ENCODE data around the gene SCN10A.

Gene SCN10A

DNA sequence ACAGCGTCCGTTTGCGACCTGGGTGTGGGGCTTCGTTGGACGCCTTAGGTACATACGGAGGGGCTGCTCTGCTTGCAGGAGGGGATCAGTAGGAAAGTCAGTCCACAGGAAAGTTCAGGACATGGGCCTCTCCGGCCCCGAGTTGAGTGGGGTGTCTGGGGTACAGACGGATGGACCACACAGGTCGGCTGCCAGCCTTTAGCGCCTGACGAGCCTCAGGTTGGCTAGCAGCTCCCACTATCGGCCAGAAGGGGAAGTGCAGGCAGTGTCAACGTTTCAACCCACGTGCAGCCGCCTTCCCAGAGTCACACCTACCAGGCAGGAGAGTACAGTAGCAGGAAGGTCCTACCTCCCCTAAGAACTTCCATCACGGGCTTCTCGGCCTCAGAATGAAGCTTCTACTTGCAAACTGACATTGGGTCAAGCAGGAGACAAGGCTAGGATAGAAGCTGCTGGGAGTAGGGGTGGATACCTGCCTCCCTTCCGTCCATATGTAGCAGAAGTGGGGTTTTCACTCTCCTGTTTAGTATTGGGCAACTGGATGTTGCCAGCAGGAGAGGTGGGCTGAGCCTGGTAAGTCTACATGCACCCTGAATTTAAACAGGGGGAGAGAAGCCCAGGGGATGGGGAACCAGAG is 164.7 kb downstream of the SCN10A start:
- Histone ChIP-seq H3K4me3 (replicated peaks; ENCODE audit: low read depth, low read length) (no peak overlapping the region), H3K27me3 (replicated peaks; ENCODE audit: control insufficient read depth, insufficient read depth, low read length) (peaks cover 2% of the 10 kb centered on the region), H3K36me3 (ENCODE audit: control insufficient read depth, insufficient read depth, low read length) (no peaks in the 10 kb centered on the region)
- TF ChIP-seq, protein P1, sequence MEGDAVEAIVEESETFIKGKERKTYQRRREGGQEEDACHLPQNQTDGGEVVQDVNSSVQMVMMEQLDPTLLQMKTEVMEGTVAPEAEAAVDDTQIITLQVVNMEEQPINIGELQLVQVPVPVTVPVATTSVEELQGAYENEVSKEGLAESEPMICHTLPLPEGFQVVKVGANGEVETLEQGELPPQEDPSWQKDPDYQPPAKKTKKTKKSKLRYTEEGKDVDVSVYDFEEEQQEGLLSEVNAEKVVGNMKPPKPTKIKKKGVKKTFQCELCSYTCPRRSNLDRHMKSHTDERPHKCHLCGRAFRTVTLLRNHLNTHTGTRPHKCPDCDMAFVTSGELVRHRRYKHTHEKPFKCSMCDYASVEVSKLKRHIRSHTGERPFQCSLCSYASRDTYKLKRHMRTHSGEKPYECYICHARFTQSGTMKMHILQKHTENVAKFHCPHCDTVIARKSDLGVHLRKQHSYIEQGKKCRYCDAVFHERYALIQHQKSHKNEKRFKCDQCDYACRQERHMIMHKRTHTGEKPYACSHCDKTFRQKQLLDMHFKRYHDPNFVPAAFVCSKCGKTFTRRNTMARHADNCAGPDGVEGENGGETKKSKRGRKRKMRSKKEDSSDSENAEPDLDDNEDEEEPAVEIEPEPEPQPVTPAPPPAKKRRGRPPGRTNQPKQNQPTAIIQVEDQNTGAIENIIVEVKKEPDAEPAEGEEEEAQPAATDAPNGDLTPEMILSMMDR (IDR thresholded peaks at IDR 0.05; ENCODE audit: insufficient read depth, low read length, poor library complexity, severe bottlenecking) = peak; percentile 99
- DNase-seq (ENCODE audit: extremely low read depth, insufficient read length) = peak; percentile 42

DNA sequence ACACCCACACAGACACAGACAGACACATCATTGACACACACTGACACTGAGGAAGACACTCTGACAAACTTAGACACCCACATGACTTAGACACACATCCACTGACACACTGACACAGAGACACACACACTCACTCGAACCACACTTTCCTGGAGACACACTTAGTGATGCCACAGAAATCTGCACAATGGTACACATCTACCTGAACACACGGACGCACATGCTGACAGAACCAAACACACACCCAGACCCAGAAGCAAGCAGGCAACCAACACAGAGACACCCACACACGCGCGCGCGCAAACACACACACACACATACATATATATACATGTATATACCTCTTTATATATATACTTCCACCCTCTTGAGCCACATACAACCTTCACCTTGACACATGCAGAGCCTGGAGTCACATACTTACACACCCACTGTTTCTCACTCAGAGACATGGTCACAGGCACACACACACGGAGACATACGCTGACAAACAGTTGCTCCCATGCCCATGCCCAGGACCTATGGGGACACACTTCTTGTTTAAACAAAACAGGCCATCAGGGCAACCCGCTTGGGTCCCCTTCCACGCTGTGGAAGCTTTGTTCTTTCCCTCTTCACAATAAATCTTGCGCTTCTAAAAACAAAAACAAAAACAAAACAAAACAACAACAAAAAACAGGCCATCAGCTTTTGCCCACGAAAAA is 165.6 kb downstream of the SCN10A start:
- Histone ChIP-seq H3K36me3 (ENCODE audit: control insufficient read depth, insufficient read depth, low read length) (no peaks in the 10 kb centered on the region), H3K27me3 (replicated peaks; ENCODE audit: control insufficient read depth, insufficient read depth, low read length) (peaks cover 2% of the 10 kb centered on the region), H3K4me3 (replicated peaks; ENCODE audit: low read depth, low read length) (no peak overlapping the region)
- TF ChIP-seq, protein P1 (IDR thresholded peaks at IDR 0.05; ENCODE audit: insufficient read depth, low read length, poor library complexity, severe bottlenecking) = no peak
- DNase-seq (ENCODE audit: extremely low read depth, insufficient read length) = no peak

DNA sequence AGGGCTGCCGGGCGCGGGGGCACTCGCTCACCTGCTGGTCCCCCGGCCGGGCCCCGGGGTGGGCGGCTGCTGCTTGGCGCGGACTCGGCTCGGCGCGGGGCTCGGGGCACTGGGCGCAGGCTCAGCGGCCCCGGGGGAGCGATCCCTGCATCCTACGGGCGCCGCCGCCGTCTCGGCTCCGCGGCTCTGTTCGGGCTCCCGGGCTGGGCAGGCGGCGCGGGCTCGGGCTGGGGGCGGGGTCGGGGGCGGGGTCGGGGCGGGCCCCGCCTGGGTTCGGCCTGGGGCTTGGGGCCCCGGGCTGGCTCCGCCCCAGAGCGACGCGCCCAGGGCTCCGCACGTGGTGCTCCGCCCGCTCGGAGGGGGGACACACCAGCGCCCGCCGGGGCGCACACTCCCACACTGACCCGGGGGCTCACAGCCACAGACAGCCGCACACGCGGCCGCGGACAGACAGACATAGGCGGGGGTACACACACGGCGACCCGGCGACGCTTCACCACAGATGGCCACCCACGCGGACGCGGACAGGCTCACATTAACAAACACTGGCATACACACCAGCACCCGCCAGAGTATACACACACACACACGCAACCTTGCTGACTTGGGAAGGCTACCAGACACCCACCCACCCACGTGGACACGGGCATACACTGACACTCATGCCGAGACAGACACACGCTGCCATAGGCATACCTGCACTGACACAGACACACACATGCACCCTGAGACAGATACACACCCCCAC is 166.3 kb downstream of the SCN10A start, which contains the start of gene SCN5A:
Gene SCN5A, minus strand, starts transcription at position 188 of the 748 bp plus-strand sequence. CDS start 16,380 bp downstream, outside the sequence.
- Histone ChIP-seq H3K36me3 (ENCODE audit: control insufficient read depth, insufficient read depth, low read length) (no peaks in the 10 kb centered on the region), H3K27me3 (replicated peaks; ENCODE audit: control insufficient read depth, insufficient read depth, low read length) (peaks cover 2% of the 10 kb centered on the region), H3K4me3 (replicated peaks; ENCODE audit: low read depth, low read length) (peak within 1 kb of the TSS; percentile 36)
- TF ChIP-seq, protein P1 (IDR thresholded peaks at IDR 0.05; ENCODE audit: insufficient read depth, low read length, poor library complexity, severe bottlenecking) = no peak
- peak; percentile 42 for DNase-seq (ENCODE audit: extremely low read depth, insufficient read length)

DNA sequence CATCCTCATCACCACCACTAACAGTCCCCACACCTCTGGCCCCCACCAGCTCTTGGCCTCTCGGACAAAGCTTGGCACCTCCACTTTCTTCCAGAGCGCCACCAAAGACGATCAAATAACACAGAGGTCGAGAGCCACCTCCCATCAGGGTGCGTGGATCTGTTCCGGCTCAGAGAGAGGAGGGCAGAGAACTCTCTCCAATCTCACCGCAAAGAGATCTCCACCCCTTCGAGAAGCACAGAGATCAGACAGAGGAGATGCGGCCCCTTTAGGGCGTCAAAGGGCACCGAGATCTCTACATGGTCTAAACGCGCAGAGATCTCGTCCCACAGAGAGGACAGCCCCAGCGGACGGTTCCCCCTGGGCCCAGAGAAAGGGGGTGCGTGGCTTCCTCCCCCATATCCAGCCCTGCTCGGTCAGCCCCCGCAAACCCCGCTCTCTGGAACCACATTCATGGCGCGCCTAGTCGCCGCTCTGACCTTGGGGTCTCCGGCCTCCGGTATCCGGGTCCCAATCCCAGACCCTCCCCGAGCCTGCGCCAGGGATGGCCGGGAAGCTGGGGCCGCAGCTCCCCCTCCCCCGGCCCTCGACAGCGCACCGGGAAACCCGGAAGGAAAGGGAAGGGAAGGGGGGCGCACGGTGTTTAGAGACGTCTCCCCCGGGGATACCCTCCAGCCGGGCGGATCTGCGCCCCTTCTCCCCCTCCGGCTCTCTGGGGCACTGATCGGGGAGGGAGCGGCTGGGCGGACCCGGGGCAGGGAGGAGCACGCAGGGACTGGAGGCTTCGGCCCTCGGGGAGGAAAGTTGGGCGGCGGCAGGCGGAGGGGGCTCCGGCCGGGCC is 167.1 kb downstream of the SCN10A start:
- TF ChIP-seq, protein P1 (IDR thresholded peaks at IDR 0.05; ENCODE audit: insufficient read depth, low read length, poor library complexity, severe bottlenecking) = no peak
- no peak for DNase-seq (ENCODE audit: extremely low read depth, insufficient read length)
- peak overlapping the region; percentile 34 for H3K4me3 ChIP-seq (replicated peaks; ENCODE audit: low read depth, low read length)
- peaks cover 2% of the 10 kb centered on the region for H3K27me3 ChIP-seq (replicated peaks; ENCODE audit: control insufficient read depth, insufficient read depth, low read length)
- H3K36me3 ChIP-seq (ENCODE audit: control insufficient read depth, insufficient read depth, low read length) = no peaks in the 10 kb centered on the region

DNA sequence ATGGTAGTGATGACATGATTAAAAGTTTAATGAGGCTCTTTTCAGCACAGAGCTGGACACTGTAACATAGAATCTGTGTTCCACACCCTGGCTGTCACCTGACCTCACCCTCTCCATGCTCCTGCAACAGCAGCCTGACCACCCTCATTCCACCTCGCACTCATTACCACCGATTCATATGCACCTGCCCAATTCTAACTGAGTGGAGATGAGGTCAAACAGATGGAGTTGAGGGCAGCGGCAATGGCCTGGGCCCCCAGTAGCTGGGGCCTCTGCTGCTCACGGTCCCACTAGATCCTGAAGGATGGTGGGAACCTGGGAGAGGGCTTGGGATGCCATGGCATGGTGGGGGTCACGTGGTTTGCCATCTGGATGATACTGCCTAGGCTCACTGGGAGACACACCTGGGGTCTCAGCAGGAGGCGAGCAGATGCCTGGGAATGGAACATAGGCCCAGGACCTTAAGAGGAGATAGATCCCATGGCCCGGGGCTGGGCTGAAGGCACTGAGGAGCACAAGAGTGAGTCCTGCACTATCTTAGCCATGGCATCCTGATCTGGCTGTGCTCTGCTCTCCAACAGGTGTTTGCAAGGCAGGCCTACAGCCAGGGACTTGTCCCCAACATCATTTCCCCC is 167.9 kb downstream of the SCN10A start:
- TF ChIP-seq, protein P1 (IDR thresholded peaks at IDR 0.05; ENCODE audit: insufficient read depth, low read length, poor library complexity, severe bottlenecking) = no peak
- H3K27me3 ChIP-seq (replicated peaks; ENCODE audit: control insufficient read depth, insufficient read depth, low read length) = peaks cover 2% of the 10 kb centered on the region
- H3K36me3 ChIP-seq (ENCODE audit: control insufficient read depth, insufficient read depth, low read length) = no peaks in the 10 kb centered on the region
- no peak for DNase-seq (ENCODE audit: extremely low read depth, insufficient read length)
- no peak overlapping the region for H3K4me3 ChIP-seq (replicated peaks; ENCODE audit: low read depth, low read length)
